Measurements from ENCODE around the gene CFAP46. TPM values are rescaled to one million over a fixed set of nuclear protein-coding genes. Genes with fewer than 3 reads are reported as not detected.

Gene CFAP46
- total and polyA plus RNA-seq, 2 of the 4 experiments (the other 2 are of a cell fraction): 1.3 to 1.8 TPM

- Histone ChIP-seq H3K9me3 (ENCODE audit: control insufficient read depth, insufficient read depth, low read length) (no peaks in the 10 kb centered on the region), H3K18ac (ENCODE audit: low read depth, low read length) (no peak overlapping the region), H3K14ac (replicated peaks; ENCODE audit: low read depth, low read length) (no peak overlapping the region), H4K8ac (ENCODE audit: low read depth in 2 of 2, low read length in 2 of 2) (no peak overlapping the region), H3K27me3 (ENCODE audit: control insufficient read depth, insufficient read depth, low read length) (peaks cover 19% of the 10 kb centered on the region), H4K5ac (ENCODE audit: low read depth, low read length) (no peak overlapping the region), H3K79me1 (ENCODE audit: low read depth in 1 of 2, low read length in 2 of 2) (no peaks in the 10 kb centered on the region), H3K36me3 (ENCODE audit: control insufficient read depth, insufficient read depth, low read length) (no peaks in the 10 kb centered on the region), H3K9ac (ENCODE audit: low read depth, low read length) (no peak overlapping the region), H3K4me2 (ENCODE audit: low read depth, low read length) (no peak overlapping the region), H4K20me1 (ENCODE audit: insufficient read depth, low read length) (no peaks in the 10 kb centered on the region), H2BK20ac (ENCODE audit: low read depth, low read length) (no peak overlapping the region), H3K27ac (ENCODE audit: insufficient read depth, low read length) (no peak overlapping the region), H2AFZ (replicated peaks; ENCODE audit: low read length, poor library complexity) (no peak overlapping the region), H2BK5ac (ENCODE audit: low read depth, low read length, poor library complexity, severe bottlenecking) (no peak overlapping the region), H3K4ac (ENCODE audit: low read depth, low read length) (no peak overlapping the region), H2AK9ac (replicated peaks; ENCODE audit: low read depth, low read length, poor library complexity) (no peak overlapping the region), H2BK120ac (ENCODE audit: low read depth, low read length) (no peak overlapping the region), H3K23ac (ENCODE audit: low read depth, low read length) (no peak overlapping the region), H2AK5ac (ENCODE audit: low read depth, low read length) (no peak overlapping the region), H3K4me1 (ENCODE audit: control insufficient read depth, insufficient read depth, low read length) (no peaks in the 10 kb centered on the region), H3K4me3 (ENCODE audit: insufficient read depth, low read depth, low read length) (no peak overlapping the region), H4K91ac (ENCODE audit: insufficient read depth, low read depth, low read length) (no peak overlapping the region), H2BK15ac (ENCODE audit: low read depth, low read length) (no peak overlapping the region), H3K9me1 (ENCODE audit: insufficient read depth, low read length) (peaks cover 3% of the 10 kb centered on the region; the same call in 1 of the 2 replicates), H3K56ac (ENCODE audit: extremely low read depth, insufficient read depth, low read length) (no peak overlapping the region)
- ChIA-PET POLR2A (ENCODE audit: unreplicated experiment) (no interaction called here), CTCF (no interaction called here)
- BruUV-seq (replicated peaks): no TSS peak
- DNase-seq (no peak), ATAC-seq (ENCODE audit: low read depth) (no peak)
- dilution Hi-C loops (cut with HindIII; ENCODE audit: low sequenced_read_pairs, unreplicated experiment) (no loop called here), in situ Hi-C loops (cut with MboI; ENCODE audit: low sequenced_read_pairs) (no loop called here), intact Hi-C loops (cut with micrococcal nuclease) (no loop called here)
- 89% methylated on average over 9 of the region's 18 CpGs; no CpG with 5 or more reads in 1 of the 2 experiments for WGBS, 2 experiments (ENCODE audit: extremely low coverage in 2 of 2, insufficient read length in 1 of 2)
- TF ChIP-seq MAZ (IDR thresholded peaks at IDR 0.05; ENCODE audit: borderline replicate concordance, low read depth, low read length): no peak
- TF ChIP-seq POLR2A (IDR thresholded peaks at IDR 0.05; ENCODE audit: low read depth, low read length): no peak
- TF ChIP-seq MXI1 (IDR thresholded peaks at IDR 0.05; ENCODE audit: borderline replicate concordance, low read depth, low read length): no peak
- TF ChIP-seq ELK1 (IDR thresholded peaks at IDR 0.05; ENCODE audit: borderline replicate concordance, low read depth, low read length): no peak
- TF ChIP-seq CTCF (conservative IDR thresholded peaks at IDR 0.05; ENCODE audit: low read depth, low read length): no peak
- TF ChIP-seq USF2 (IDR thresholded peaks at IDR 0.05; ENCODE audit: low read depth, low read length): no peak
- no peak for TF ChIP-seq CHD1 (IDR thresholded peaks at IDR 0.05; ENCODE audit: low read depth, low read length)
- no peak for TF ChIP-seq CEBPB (IDR thresholded peaks at IDR 0.05; ENCODE audit: low read depth, low read length)
- TF ChIP-seq MAFK (IDR thresholded peaks at IDR 0.05; ENCODE audit: low read depth, low read length): no peak
- no peak for TF ChIP-seq FOS (IDR thresholded peaks at IDR 0.05; ENCODE audit: low read depth, low read length)
- no peak for TF ChIP-seq RCOR1 (IDR thresholded peaks at IDR 0.05; ENCODE audit: insufficient replicate concordance, low read length)
- no peak for TF ChIP-seq NFE2L2 (IDR thresholded peaks at IDR 0.05; ENCODE audit: low read depth, low read length)
- TF ChIP-seq SMC3 (IDR thresholded peaks at IDR 0.05; ENCODE audit: low read depth, low read length): no peak
- TF ChIP-seq RAD21 (IDR thresholded peaks at IDR 0.05; ENCODE audit: low read length): no peak
- no peak for TF ChIP-seq BHLHE40 (IDR thresholded peaks at IDR 0.05; ENCODE audit: low read depth, low read length)
- TF ChIP-seq RFX5 (IDR thresholded peaks at IDR 0.05; ENCODE audit: low read depth, low read length): no peak
Observed at GRCh38 chr10:132834311-132834761, 108.0 kb downstream of the CFAP46 start.
